IPS-NIHi7 (cell line): ENCODE results near the gene SKIC8.

Experiments used
- DNase-seq: peaks from one replicate; pipeline ENCODE4 v3.0.0; 2012; ENCODE audit warnings: mixed read lengths; ENCODE audit errors: extremely low spot score

Gene SKIC8

DNA sequence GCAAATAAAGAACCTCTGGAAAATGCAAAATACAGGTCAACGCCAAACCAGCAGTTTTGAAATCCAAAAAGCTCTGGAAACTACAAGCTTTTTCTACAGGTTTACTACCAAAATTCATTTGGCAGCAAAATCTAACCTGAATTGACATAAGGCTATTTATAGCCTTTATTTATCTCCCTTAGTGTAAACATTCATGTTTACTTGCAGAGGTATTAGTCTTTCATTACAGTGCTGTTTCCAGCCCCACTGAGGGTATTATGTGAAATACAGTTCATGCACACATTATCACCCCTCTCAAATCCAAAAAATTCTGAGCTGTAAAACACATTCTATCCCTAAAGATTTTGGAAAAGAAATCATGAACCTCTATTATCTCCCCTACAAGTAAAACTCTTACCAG lies 7.2 kb downstream of the SKIC8 start:
- DNase-seq: no peak

GRCh38 chr15:78291698-78292097 lies 7.7 kb downstream of the SKIC8 start:
- no peak for DNase-seq

- no peak for DNase-seq
Measured at GRCh38 chr15:78291052-78291451, 8.4 kb downstream of the SKIC8 start.

- no peak for DNase-seq
Measured at GRCh38 chr15:78290222-78290621, 9.2 kb downstream of the SKIC8 start.

DNA sequence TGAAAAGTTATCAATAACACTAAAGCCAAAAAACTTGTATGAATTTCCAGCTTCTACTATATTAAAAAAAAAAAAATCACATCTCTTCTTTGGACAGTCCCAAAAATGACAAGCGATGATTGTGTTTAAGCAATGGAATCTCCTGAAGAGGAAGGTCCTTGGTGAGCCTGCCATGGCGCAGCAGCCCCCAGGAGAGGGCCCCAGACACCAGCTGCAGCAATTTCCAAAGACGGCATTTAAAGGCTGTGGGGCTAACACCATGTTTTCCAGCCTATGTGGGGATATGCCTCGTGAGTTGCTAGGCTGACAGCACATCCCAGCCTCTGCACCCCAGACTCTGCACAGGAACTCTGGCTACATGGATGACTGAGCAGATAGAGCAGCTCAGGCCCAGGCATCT lies 14.7 kb downstream of the SKIC8 start:
- peak; percentile 43 for DNase-seq

DNA sequence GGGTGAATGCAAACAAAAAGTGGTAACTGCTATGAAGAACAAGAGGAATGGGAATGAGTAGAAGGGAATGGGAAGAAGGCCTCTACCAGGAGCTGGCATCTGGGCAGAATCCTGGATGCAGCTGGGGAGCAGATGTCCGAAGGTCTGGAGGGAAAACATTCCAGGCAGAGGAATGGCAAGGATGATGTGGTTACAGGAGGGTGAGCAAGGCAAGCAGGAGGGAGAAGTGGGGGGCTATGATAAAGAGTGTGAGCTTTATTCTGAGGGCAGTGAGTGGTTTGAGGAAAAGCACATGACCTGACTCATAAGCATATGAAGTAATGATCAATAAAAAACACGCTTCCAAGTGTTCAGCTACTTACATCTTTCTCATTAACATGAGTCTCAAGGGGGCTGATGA lies 17.1 kb downstream of the SKIC8 start:
- no peak for DNase-seq

DNA sequence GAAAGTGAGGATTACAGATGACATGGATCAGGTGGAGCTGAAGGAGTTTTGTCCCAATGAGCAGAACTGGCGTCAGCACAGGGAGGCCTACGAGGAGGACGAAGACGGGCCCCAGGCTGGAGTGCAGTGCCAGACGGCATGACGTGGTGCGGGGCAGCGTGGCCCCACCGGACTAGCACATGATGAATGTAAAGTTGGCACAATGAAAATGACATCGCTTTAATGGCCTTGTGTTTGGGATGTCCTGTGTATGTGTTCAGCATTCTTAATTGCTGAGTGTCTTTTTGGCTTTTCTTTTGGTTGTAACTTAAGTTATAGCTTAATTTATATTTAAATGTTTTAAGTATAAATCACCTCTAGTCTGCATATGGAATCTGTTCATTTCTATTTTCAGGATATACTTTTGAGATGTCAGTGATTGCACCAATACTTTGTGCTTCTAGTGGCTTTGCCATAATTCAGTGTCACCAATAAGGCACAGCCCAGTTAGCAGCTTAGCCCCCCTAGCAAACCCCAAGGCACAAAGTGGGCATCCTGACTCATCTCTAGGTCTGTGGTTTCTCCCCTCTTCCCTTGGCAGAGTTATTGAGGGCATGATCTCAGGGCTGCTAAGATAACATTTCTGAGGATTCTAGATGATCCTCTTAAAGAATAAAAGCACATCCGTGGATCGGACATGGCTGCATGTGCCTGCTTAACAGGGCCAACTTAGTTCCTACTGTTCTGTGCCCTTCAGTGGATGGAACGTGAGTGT lies 18.9 kb downstream of the SKIC8 start:
- DNase-seq: no peak

- DNase-seq: no peak
Measured at GRCh38 chr15:78276064-78276943, 23.1 kb downstream of the SKIC8 start.

DNA sequence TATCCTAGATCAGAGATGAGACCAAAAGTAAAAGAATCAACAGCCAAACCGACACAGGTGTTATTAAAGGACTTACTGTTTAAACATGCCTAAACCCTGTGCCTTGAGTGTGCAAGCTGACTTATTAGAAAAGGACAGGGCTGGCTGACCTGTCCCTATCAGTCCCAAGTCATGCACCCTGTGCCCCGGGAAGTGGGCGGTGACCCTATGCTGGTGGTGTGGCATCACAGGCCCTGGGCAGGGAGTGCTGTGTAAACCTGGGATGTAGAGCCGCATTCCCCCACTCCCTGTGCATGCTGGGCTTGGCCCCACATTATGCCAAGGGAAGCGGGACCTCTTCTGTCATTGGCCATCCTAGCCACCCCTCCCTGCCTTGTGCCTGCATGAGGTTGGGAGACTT lies 24.4 kb downstream of the SKIC8 start:
- no peak for DNase-seq

GRCh38 chr15:78272776-78273175 lies 26.6 kb downstream of the SKIC8 start:
- no peak for DNase-seq

DNA sequence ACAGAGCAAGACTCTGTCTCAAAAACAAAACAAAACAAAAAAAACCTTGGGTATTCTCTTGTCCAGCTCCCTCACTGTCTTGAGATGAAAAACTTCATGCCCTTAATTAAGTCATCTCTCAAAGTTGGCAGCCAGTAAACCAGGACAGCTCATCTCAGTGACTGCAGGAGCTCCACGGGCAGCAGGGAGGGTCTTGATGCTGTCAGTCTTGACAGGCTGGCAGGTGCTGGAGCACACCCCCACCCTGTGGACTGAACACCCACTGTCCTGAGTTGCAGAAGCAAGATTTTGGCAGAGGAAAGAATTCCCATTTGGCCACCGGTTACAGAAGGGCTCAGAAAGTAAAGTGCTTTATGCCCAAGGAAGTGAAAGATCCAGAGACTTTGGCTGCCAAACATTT lies 27.1 kb downstream of the SKIC8 start:
- no peak for DNase-seq

GRCh38 chr15:78266806-78267205 lies 32.6 kb downstream of the SKIC8 start:
- DNase-seq: no peak

- no peak for DNase-seq
Measured at GRCh38 chr15:78266229-78266628, 33.2 kb downstream of the SKIC8 start.

DNA sequence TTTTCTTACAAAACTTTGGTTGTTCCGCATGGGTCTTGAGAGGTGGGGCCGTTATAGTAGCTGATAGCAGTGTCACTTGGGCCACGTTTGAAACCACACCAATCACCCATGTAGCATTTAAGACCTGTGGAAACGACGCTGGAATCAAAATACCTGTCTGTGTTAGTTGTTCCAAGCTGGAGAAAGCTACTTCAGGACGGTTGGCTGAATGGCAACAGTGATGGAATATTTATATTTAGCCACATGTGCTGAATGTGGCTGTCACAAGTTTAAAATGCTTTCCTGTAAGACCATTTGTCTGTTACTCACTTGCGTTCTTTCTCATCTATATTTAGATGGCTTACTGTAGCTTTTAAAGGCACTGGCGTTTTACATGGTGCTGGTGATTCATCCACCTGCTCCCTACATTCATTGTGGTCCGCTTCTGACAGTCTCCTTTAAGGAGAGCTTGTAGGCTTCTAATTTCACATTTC lies 33.6 kb downstream of the SKIC8 start:
- DNase-seq: no peak

DNA sequence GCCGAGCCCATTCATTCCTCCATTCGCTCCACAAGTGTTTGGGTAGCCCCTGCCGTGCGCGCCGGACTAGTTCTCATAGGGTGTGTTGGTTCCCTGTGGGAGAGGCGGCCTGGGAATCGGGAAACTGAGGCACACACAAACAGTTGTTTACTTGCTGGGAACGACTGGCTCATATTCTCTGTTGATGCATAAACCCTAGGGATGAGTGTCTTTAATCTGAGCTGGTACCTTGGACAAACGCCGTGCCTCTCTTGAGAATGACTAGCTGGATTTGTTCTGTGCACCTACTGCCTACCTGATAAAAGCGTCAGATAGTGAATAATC lies 34.3 kb downstream of the SKIC8 start:
- no peak for DNase-seq

DNA sequence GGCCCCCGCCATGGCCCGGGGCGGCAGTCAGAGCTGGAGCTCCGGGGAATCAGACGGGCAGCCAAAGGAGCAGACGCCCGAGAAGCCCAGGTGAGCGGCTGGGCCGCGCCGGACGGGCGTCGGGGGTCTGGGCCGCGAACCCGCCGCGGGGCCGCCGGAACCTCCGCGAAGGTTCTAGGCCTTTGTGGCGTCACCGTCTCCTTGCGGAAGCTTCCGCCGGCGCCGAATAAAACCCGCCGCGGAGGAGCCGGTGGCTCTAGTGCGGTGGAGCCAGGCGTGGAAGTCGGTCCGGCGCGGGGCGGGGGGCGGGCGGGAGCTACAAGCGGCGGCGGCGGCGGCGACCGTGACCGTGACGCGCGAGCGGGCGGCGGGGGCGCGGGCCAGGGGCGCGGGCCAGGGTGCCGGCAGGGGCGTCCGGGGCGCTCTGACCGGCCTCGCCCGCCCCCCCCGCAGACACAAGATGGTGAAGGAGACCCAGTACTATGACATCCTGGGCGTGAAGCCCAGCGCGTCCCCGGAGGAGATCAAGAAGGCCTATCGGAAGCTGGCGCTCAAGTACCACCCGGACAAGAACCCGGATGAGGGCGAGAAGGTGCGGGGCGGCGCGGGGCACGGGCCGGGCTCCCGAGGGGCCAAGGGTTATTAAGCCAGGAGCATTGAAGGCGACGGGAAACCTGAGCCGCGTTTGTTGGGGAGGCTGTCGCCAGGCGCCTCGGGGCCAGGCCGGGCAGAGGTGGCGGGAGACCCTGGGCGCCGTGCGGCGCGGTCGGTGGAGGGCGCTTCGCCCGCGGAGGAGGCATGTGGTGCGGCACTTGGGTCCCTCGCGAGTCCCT lies 34.9 kb downstream of the SKIC8 start, which contains the start of gene DNAJA4:
Gene DNAJA4, plus strand, starts transcription at position 259 of the 833 bp plus-strand sequence. Its CDS starts 202 bp downstream, at position 461.
- peak; percentile 56 for DNase-seq

DNA sequence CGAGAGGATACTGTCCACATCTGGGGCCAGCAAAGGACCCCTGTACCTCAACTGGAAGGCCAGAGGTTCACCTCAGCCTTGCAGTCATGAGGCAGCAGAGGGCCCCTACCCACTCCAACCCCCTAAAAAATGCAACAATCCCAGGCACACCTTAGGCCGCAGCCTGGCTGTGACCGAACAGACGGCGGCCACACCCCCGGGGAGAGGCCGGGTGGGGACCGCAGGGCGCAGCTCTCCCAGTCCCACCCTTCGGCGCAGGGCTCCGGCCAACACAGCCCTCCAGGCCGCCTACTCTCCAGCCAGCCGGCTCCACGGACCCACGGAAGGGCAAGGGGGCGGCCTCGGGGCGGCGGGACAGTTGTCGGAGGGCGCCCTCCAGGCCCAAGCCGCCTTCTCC lies 35.5 kb downstream of the SKIC8 start:
- DNase-seq: no peak

GRCh38 chr15:78263351-78263781 lies 36.0 kb downstream of the SKIC8 start:
- no peak for DNase-seq

DNA sequence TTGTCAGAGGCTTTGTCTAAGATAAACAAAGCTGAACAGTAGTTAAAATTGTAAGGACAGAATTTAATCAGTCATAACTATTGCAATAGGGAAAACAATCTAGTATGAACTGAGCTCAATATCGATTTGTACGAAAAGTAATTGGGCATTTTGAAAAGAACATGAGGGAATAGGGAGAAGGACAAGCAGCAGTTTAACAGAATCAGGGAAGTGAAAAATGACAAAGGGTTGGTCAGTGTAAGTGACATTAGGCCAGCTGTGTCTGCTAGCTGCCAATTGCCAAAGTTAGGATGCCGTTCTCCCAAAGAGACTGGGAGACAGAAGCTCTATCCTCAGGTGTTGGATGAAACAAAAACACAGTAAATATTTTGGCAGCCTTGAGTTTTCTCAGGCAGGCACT lies 38.3 kb downstream of the SKIC8 start:
- DNase-seq: no peak

- DNase-seq: no peak
Measured at GRCh38 chr15:78260489-78260888, 38.9 kb downstream of the SKIC8 start.

DNA sequence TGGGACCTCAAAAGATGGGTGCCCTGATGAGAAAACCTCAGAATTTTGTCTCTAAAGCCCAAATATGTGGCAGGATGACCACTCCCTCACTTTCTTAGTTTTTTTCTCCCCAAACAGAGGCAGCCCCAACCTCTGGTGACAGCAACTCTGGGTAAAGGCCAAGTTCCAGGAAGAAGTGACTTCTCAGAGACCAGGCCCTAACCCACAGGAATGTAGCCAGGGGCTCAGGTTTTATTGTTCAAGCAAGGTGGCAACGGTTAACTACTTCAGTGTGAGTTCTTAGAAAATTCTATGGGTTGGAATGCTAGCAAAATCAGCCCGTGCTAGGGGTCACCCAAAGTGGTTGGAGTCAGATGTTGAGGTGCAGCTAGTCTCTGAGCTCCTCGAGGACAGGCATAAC lies 40.2 kb downstream of the SKIC8 start:
- DNase-seq: no peak

GRCh38 chr15:78257681-78258080 lies 41.7 kb downstream of the SKIC8 start:
- DNase-seq: no peak
